ENCODE measurements around the gene MACROD2.

The MACROD2 gene

GRCh38 chr20:14064921-14065320, 69.6 kb downstream of the MACROD2 start:
- TF ChIP-seq CTCF (IDR thresholded peaks at IDR 0.05; ENCODE audit: borderline replicate concordance, control extremely low read depth, extremely low read depth, insufficient read depth, missing control alignments) = no peak
- DNase-seq (ENCODE audit: low spot score) = no peak
- in situ Hi-C loops (cut with MboI; ENCODE audit: low sequenced_read_pairs, unreplicated experiment) = no loop called here

- no peak for TF ChIP-seq CTCF (IDR thresholded peaks at IDR 0.05; ENCODE audit: borderline replicate concordance, control extremely low read depth, extremely low read depth, insufficient read depth, missing control alignments)
- no peak for DNase-seq (ENCODE audit: low spot score)
- in situ Hi-C loops (cut with MboI; ENCODE audit: low sequenced_read_pairs, unreplicated experiment) = no loop called here
Measured at GRCh38 chr20:14065774-14066173, 70.5 kb downstream of the MACROD2 start.

- no peak for DNase-seq (ENCODE audit: low spot score)
- TF ChIP-seq CTCF (IDR thresholded peaks at IDR 0.05; ENCODE audit: borderline replicate concordance, control extremely low read depth, extremely low read depth, insufficient read depth, missing control alignments) = no peak
- in situ Hi-C loops (cut with MboI; ENCODE audit: low sequenced_read_pairs, unreplicated experiment) = no loop called here
Measured at GRCh38 chr20:14067603-14068002, 72.3 kb downstream of the MACROD2 start.

GRCh38 chr20:14069796-14070195, 74.5 kb downstream of the MACROD2 start:
- in situ Hi-C loops (cut with MboI; ENCODE audit: low sequenced_read_pairs, unreplicated experiment) = no loop called here
- TF ChIP-seq CTCF (IDR thresholded peaks at IDR 0.05; ENCODE audit: borderline replicate concordance, control extremely low read depth, extremely low read depth, insufficient read depth, missing control alignments) = no peak
- DNase-seq (ENCODE audit: low spot score) = no peak

- DNase-seq (ENCODE audit: low spot score) = no peak
- in situ Hi-C loops (cut with MboI; ENCODE audit: low sequenced_read_pairs, unreplicated experiment) = no loop called here
- no peak for TF ChIP-seq CTCF (IDR thresholded peaks at IDR 0.05; ENCODE audit: borderline replicate concordance, control extremely low read depth, extremely low read depth, insufficient read depth, missing control alignments)
Measured at GRCh38 chr20:14093652-14094051, 98.3 kb downstream of the MACROD2 start.

GRCh38 chr20:14098261-14098660, 102.9 kb downstream of the MACROD2 start:
- TF ChIP-seq CTCF (IDR thresholded peaks at IDR 0.05; ENCODE audit: borderline replicate concordance, control extremely low read depth, extremely low read depth, insufficient read depth, missing control alignments) = no peak
- in situ Hi-C loops (cut with MboI; ENCODE audit: low sequenced_read_pairs, unreplicated experiment) = no loop called here
- DNase-seq (ENCODE audit: low spot score) = no peak

GRCh38 chr20:14113416-14113815, 118.1 kb downstream of the MACROD2 start:
- in situ Hi-C loops (cut with MboI; ENCODE audit: low sequenced_read_pairs, unreplicated experiment) = no loop called here
- TF ChIP-seq CTCF (IDR thresholded peaks at IDR 0.05; ENCODE audit: borderline replicate concordance, control extremely low read depth, extremely low read depth, insufficient read depth, missing control alignments) = no peak
- no peak for DNase-seq (ENCODE audit: low spot score)

Measured in GM13976 (cell line).